GM12878 (cell line): ENCODE measurements around the gene LMAN2. TPM values are rescaled to one million over a fixed set of nuclear protein-coding genes. Genes with fewer than 3 reads are reported as not detected.

Experiments
- ATAC-seq: fragments of 200-7000 bp; cut with Tn5 transposase; 3 replicates; pipeline ENCODE4 v1.9.1; 2020; ENCODE audit warnings: mild to moderate bottlenecking, moderate library complexity
- BruUV-seq: library from RNA; stranded (reverse); fragments of 400-500 nt; replicated peaks from 2 replicates; lab custom pipeline; 2021; lab: Mats Ljungman, UMichigan
- CTCF ChIA-PET: fragments of 300-600 bp; sonication (Branson Sonifier 250); formaldehyde crosslinking; extraction: SDS; loops from one replicate; lab custom pipeline; 2021; ENCODE audit warnings: inconsistent platforms; lab: Yijun Ruan, JAX
- POLR2A ChIA-PET: fragments of 350-600 bp; formaldehyde crosslinking; extraction: SDS; loops from one replicate; lab custom pipeline; 2021; ENCODE audit warnings: inconsistent platforms; lab: Charles Lee
- RAD21 ChIA-PET: fragments of 300-600 bp; sonication (Branson Sonifier 250); formaldehyde crosslinking; loops from one replicate; lab custom pipeline; 2023; ENCODE audit warnings: antibody characterized with exemption; ENCODE audit not compliant: unreplicated experiment; lab: Charles Lee
- SMC1A ChIA-PET: fragments of 300-600 bp; sonication (Branson Sonifier 250); formaldehyde crosslinking; loops from one replicate; lab custom pipeline; 2023; ENCODE audit not compliant: unreplicated experiment, uncharacterized antibody; lab: Charles Lee
- DNase-seq: peaks from one replicate; pipeline ENCODE4 v3.0.0-alpha.2; 2011; ENCODE audit warnings: low read depth, low spot score
- FAIRE-seq: peaks from 3 replicates; lab custom pipeline; 2011; peaks lifted over from hg19 to GRCh38; lab: Jason Lieb, UNC
- H2AFZ ChIP-seq: 2 replicates; pipeline ENCODE4 v1.6.0; 2011; ENCODE audit warnings: low read depth, low read length, control low read depth; ENCODE audit not compliant: control insufficient read depth
- H3K27ac ChIP-seq: 2 replicates; pipeline ENCODE4 v1.5.1; 2011; ENCODE audit warnings: control low read depth; ENCODE audit not compliant: control insufficient read depth, insufficient read depth
- H3K27me3 ChIP-seq, 2 experiments: replicated peaks in 1 of 2; 2 replicates each; pipeline versions ENCODE4 v1.6.0 to v1.6.1; 2011; ENCODE audit warnings: low read length in 1 of 2; ENCODE audit not compliant: control insufficient read depth in 2 of 2, insufficient read depth in 2 of 2
- H3K36me3 ChIP-seq, 2 experiments: 2 replicates each; pipeline ENCODE4 v1.5.1; 2011; ENCODE audit warnings: low read length in 1 of 2; ENCODE audit not compliant: control insufficient read depth in 2 of 2, insufficient read depth in 2 of 2
- H3K4me1 ChIP-seq: 2 replicates; pipeline ENCODE4 v1.6.1; 2011; ENCODE audit warnings: mild to moderate bottlenecking, low read length, moderate library complexity, mixed read lengths; ENCODE audit not compliant: control insufficient read depth, insufficient read depth
- H3K4me2 ChIP-seq: 2 replicates; pipeline ENCODE4 v1.6.0; 2011; ENCODE audit warnings: control low read depth; ENCODE audit not compliant: control insufficient read depth, insufficient read depth
- H3K4me3 ChIP-seq: fragments of 200-600 bp; sonication (generic); 2 replicates; pipeline ENCODE4 v1.5.1; 2016
- H3K79me2 ChIP-seq: 2 replicates; pipeline ENCODE4 v1.6.0; 2011; ENCODE audit warnings: low read length; ENCODE audit not compliant: control insufficient read depth, insufficient read depth
- H3K9ac ChIP-seq: 2 replicates; pipeline ENCODE4 v1.8.0; 2011; ENCODE audit warnings: low read length, control low read depth, mixed read lengths; ENCODE audit not compliant: control insufficient read depth, insufficient read depth
- H3K9me3 ChIP-seq: replicated peaks from 3 replicates; pipeline ENCODE4 v1.5.1; 2011; ENCODE audit warnings: mild to moderate bottlenecking, low read length; ENCODE audit not compliant: control insufficient read depth, insufficient read depth
- H4K20me1 ChIP-seq: 2 replicates; pipeline ENCODE4 v1.6.0; 2011; ENCODE audit not compliant: control insufficient read depth, insufficient read depth
- BCL11A ChIP-seq: IDR thresholded peaks from 2 replicates; pipeline ENCODE4 v1.6.1; 2011; ENCODE audit warnings: low read depth, low read length
- FOS ChIP-seq: IDR thresholded peaks from 3 replicates; pipeline ENCODE4 v1.6.1; 2011; ENCODE audit warnings: borderline replicate concordance; ENCODE audit not compliant: insufficient read length; ENCODE audit errors: extremely low read depth
- MEF2A ChIP-seq: IDR thresholded peaks from 2 replicates; pipeline ENCODE4 v1.6.1; 2011; ENCODE audit warnings: low read depth, mild to moderate bottlenecking, low read length, moderate library complexity; ENCODE audit not compliant: insufficient read depth
- PAX8 ChIP-seq: fragments of 450-650 bp; IDR thresholded peaks from 2 replicates; pipeline ENCODE4 v1.6.1; 2017; ENCODE audit warnings: mild to moderate bottlenecking, moderate library complexity
- SPI1 ChIP-seq: IDR thresholded peaks from 2 replicates; pipeline ENCODE4 v1.6.1; 2011; ENCODE audit warnings: low read depth, mild to moderate bottlenecking, low read length, moderate library complexity, borderline replicate concordance; ENCODE audit not compliant: insufficient read depth
- TBL1XR1 ChIP-seq: IDR thresholded peaks from 2 replicates; pipeline ENCODE4 v1.6.1; 2012; ENCODE audit warnings: low read depth, low read length, improper control_type of control experiment
- WGBS: methylation state at CpG from one replicate; pipeline ENCODE4 v1.1.6; 2016; ENCODE audit warnings: low lambda C conversion rate; ENCODE audit not compliant: insufficient replicate concordance, insufficient coverage; ENCODE audit errors: missing lambda C conversion rate; 5-methylcytosine and 5-hydroxymethylcytosine counted together
- in situ Hi-C: fragments of 300-500 bp; cut with MboI; formaldehyde crosslinking; loops from 9 replicates; pipeline ENCODE4 v1.14.3; 2018; ENCODE audit warnings: mixed read lengths
- intact Hi-C: fragments of 100-400 bp; cut with micrococcal nuclease; formaldehyde crosslinking; loops from one replicate; pipeline ENCODE4 v1.14.2; 2022; ENCODE audit not compliant: unreplicated experiment
- polyA plus RNA-seq, 11 experiments: library from polyadenylated mRNA; depleted of rRNA in 4 of 11; unstranded in 6 of 11; stranded (reverse) in 5 of 11; fragments of >200 nt; fragmentation: Nextera tagmentation in 4 of 11; fragmentation: Illumina TruSeq in 1 of 11; extraction: Ambion mirVana in 4 of 11; extraction: Trizol in 1 of 11; gene quantifications; 1 replicate in 1 of 11; 2 replicates in 10 of 11; pipeline versions ENCODE4 v1.2.1 to v1.2.3, GENCODE V29; 2011 to 2016; ENCODE audit warnings: inconsistent platforms in 2 of 11, missing spikeins in 2 of 11, low read depth in 1 of 11
- total RNA-seq, 4 experiments: library from RNA; depleted of rRNA in 3 of 4; stranded (reverse); fragments of >200 nt in 3 of 4; fragmentation: Illumina TruSeq in 1 of 4; extraction: Trizol in 1 of 4; gene quantifications; 2 replicates each; pipeline versions ENCODE4 v1.2.1 to v1.2.3, GENCODE V29; 2013 to 2021

Gene LMAN2
- total and polyA plus RNA-seq, 10 of the 15 experiments (the other 5 are each of a cell fraction or from before 2014, with no cell fraction given) = 2.4 to 264 (median 147) TPM

GRCh38 chr5:177372034-177372896 is 20.8 kb upstream of the LMAN2 start:
- no peak for DNase-seq
- WGBS = 89% methylated on average over 12 of the region's 12 CpGs
- ATAC-seq = no peak
- SMC1A ChIA-PET = interaction anchor here (1.0 to 2.2 kb wide), 5 partner anchors 8 to 62 kb away, joined by 3 to 4 read pairs (median 3); partner anchors contain the start of genes RGS14 and SLC34A1
- Histone ChIP-seq H3K4me3 (no peak overlapping the region), H4K20me1 (no peaks in the 10 kb centered on the region), H3K27ac (no peak overlapping the region), H3K9ac (no peak overlapping the region), H3K27me3 (no peaks in the 10 kb centered on the region), H2AFZ (no peak overlapping the region), H3K79me2 (no peaks in the 10 kb centered on the region), H3K9me3 (no peaks in the 10 kb centered on the region), H3K4me2 (no peak overlapping the region), H3K36me3 (peaks cover 13 to 17% of the 10 kb centered on the region in 2 experiments), H3K4me1 (peaks cover 24% of the 10 kb centered on the region)
- intact Hi-C loops (no loop called here), in situ Hi-C loops (no loop called here)
- POLR2A ChIA-PET = interaction anchor here (0.8 to 2.8 kb wide), 5 partner anchors 10 to 55 kb away, joined by 3 to 7 read pairs (median 3); partner anchors contain the start of gene RGS14
- RAD21 ChIA-PET = interaction anchor here (0.6 to 1.7 kb wide), 3 partner anchors 16 to 18 kb away, joined by 4 to 8 read pairs (median 4); no protein-coding TSS in a partner anchor
- no peak for FAIRE-seq
- CTCF ChIA-PET = interaction anchor here (0.7 to 6.0 kb wide), 10 partner anchors 11 to 81 kb away, joined by 3 to 88 read pairs (median 5); partner anchors contain the start of gene RGS14
- TSS peak; percentile 44 for BruUV-seq
- TF ChIP-seq PAX8 (no peak), FOS (no peak), SPI1 (peak; percentile 33; the same call in 1 of the 2 replicates), MEF2A (no peak), BCL11A (no peak), TBL1XR1 (no peak)
